ENCODE measurements around the gene PRKCE. TPM values are rescaled to one million over a fixed set of nuclear protein-coding genes. Genes with fewer than 3 reads are reported as not detected.

The PRKCE gene
- total and polyA plus RNA-seq, 2 of the 8 experiments (the other 6 are each of a cell fraction or from before 2014, with no cell fraction given) = 0.54 to 2.1 TPM

GRCh38 chr2:45839508-45840251 lies 188.2 kb downstream of the PRKCE start:
- Histone ChIP-seq H4K91ac (replicated peaks; ENCODE audit: insufficient read length, low read length) (no peak overlapping the region), H3K4me2 (ENCODE audit: insufficient read depth in 1 of 2, low read depth in 2 of 2, low read length in 2 of 2) (no peak overlapping the region), H3K4ac (replicated peaks; ENCODE audit: insufficient read length, low read depth, low read length) (no peak overlapping the region), H3K9ac (replicated peaks in 1 of 4; ENCODE audit: extremely low read depth in 1 of 4, low read depth in 3 of 4, low read length in 3 of 4) (no peak overlapping the region), H3K79me2 (ENCODE audit: control insufficient read depth in 1 of 2, insufficient read depth in 2 of 2, low read length in 2 of 2) (no peaks in the 10 kb centered on the region), H3K23me2 (ENCODE audit: low read depth, low read length) (no peaks in the 10 kb centered on the region), H3K56ac (replicated peaks; ENCODE audit: insufficient read length, low read depth, low read length) (no peak overlapping the region), H2BK12ac (ENCODE audit: low read depth, low read length) (no peak overlapping the region), H3K14ac (ENCODE audit: insufficient read length) (no peak overlapping the region), H2AFZ (ENCODE audit: low read length) (no peak overlapping the region), H3K23ac (ENCODE audit: insufficient read length) (no peak overlapping the region), H2BK15ac (ENCODE audit: low read length) (no peak overlapping the region), H2BK5ac (ENCODE audit: low read depth, low read length) (no peak overlapping the region), H3K27me3 (replicated peaks in 1 of 4; ENCODE audit: control insufficient read depth in 3 of 4, extremely low read depth in 1 of 4, insufficient read depth in 3 of 4, low read length in 3 of 4) (no peaks in the 10 kb centered on the region), H3K9me3 (ENCODE audit: insufficient read depth in 2 of 2, low read depth in 1 of 2, low read length in 1 of 2) (no peaks in the 10 kb centered on the region), H2BK120ac (replicated peaks; ENCODE audit: low read depth, low read length) (no peak overlapping the region), H3K18ac (ENCODE audit: extremely low read depth, low read length) (no peak overlapping the region), H2BK20ac (ENCODE audit: low read length) (no peak overlapping the region), H3K36me3 (ENCODE audit: control insufficient read depth in 2 of 4, insufficient read depth in 4 of 4, low read length in 3 of 4) (no peaks in the 10 kb centered on the region), H4K20me1 (replicated peaks in 1 of 2; ENCODE audit: control insufficient read depth in 1 of 2, insufficient read depth in 2 of 2, low read length in 2 of 2) (no peaks in the 10 kb centered on the region), H3K4me3 (ENCODE audit: extremely low read depth in 1 of 4, insufficient read depth in 2 of 4, low read depth in 3 of 4, low read length in 4 of 4) (no peak overlapping the region), H4K8ac (ENCODE audit: extremely low read depth, insufficient read depth, low read length) (no peak overlapping the region), H3K27ac (ENCODE audit: low read depth, low read length) (no peak overlapping the region), H3K4me1 (replicated peaks in 1 of 4; ENCODE audit: control insufficient read depth in 3 of 4, insufficient read depth in 4 of 4, low read length in 3 of 4) (peaks cover 3 to 7% (median 4%) of the 10 kb centered on the region in 4 experiments; a peak in 5 of 7 replicates), H2AK5ac (ENCODE audit: low read depth, low read length) (no peak overlapping the region), H3K79me1 (ENCODE audit: low read depth, low read length) (no peaks in the 10 kb centered on the region), H4K5ac (ENCODE audit: insufficient read length, low read depth, low read length) (no peak overlapping the region)
- WGBS, 2 experiments (ENCODE audit: extremely low coverage in 1 of 2, insufficient coverage in 1 of 2, insufficient read length in 1 of 2, insufficient replicate concordance in 2 of 2, low coverage in 1 of 2, low lambda C conversion rate in 2 of 2, missing lambda C conversion rate in 1 of 2) = 90% methylated on average over 14 of the region's 14 CpGs; no CpG with 5 or more reads in 1 of the 2 experiments
- DNase-seq (ENCODE audit: low read depth in 1 of 2, low spot score in 2 of 2) = no peak
- CTCF ChIA-PET (ENCODE audit: partially characterized antibody) = interaction anchor here (0.6 to 3.2 kb wide), 3 partner anchors 15 to 193 kb away, joined by 3 to 10 read pairs (median 3); no protein-coding TSS in a partner anchor
- FAIRE-seq = no peak
- POLR2A ChIA-PET (ENCODE audit: partially characterized antibody) = interaction anchor here (1.1 kb wide), 1 partner anchor 77 kb away, joined by 3 read pairs; no protein-coding TSS in a partner anchor
- TF ChIP-seq ATF3 (IDR thresholded peaks at IDR 0.05; ENCODE audit: insufficient read depth, low read depth, low read length) = no peak
- TF ChIP-seq POU5F1 (IDR thresholded peaks at IDR 0.05; ENCODE audit: low read depth, low read length) = no peak
- TF ChIP-seq EGR1 (IDR thresholded peaks at IDR 0.05; ENCODE audit: borderline replicate concordance, low read depth, low read length) = no peak
- no peak for TF ChIP-seq CHD1 (IDR thresholded peaks at IDR 0.05; ENCODE audit: low read depth, low read length)
- no peak for TF ChIP-seq HDAC2 (IDR thresholded peaks at IDR 0.05; ENCODE audit: borderline replicate concordance in 1 of 2, low read depth in 2 of 2, low read length in 2 of 2)
